BJ (cell line): ENCODE data around the gene CRABP2. TPM values are rescaled to one million over a fixed set of nuclear protein-coding genes. Genes with fewer than 3 reads are reported as not detected.

Source experiments
- CTCF ChIA-PET: fragments of 350-600 bp; formaldehyde crosslinking; extraction: SDS; loops from one replicate; lab custom pipeline; 2021; ENCODE audit warnings: antibody characterized with exemption, inconsistent platforms; lab: Yijun Ruan, JAX
- POLR2A ChIA-PET: fragments of 300-600 bp; sonication (Branson Sonifier 250); formaldehyde crosslinking; extraction: SDS; loops from one replicate; lab custom pipeline; 2021; ENCODE audit warnings: antibody characterized with exemption; lab: Charles Lee
- DNase-seq: peaks from one replicate; pipeline ENCODE4 v3.0.0-alpha.2; 2011; ENCODE audit warnings: low read depth
- H3K27me3 ChIP-seq: 2 replicates; pipeline ENCODE4 v1.6.0; 2011; ENCODE audit warnings: low read length; ENCODE audit not compliant: control insufficient read depth, insufficient read depth
- H3K36me3 ChIP-seq: 2 replicates; pipeline ENCODE4 v1.5.1; 2011; ENCODE audit warnings: low read length; ENCODE audit not compliant: control insufficient read depth, insufficient read depth
- H3K4me3 ChIP-seq: 2 replicates; pipeline ENCODE4 v1.5.1; 2011; ENCODE audit warnings: low read depth, mild to moderate bottlenecking, control low read depth, low read length
- polyA plus RNA-seq: library from polyadenylated mRNA; depleted of rRNA; stranded (reverse); fragments of >200 nt; gene quantifications from 2 replicates; pipeline ENCODE4 v1.2.3, GENCODE V29; 2011
- TF ChIP-seq, protein P1 (sequence below): IDR thresholded peaks from 2 replicates; pipeline ENCODE4 v1.5.1; 2011; ENCODE audit warnings: low read depth, mild to moderate bottlenecking, control low read depth, inconsistent platforms, low read length, moderate library complexity; ENCODE audit not compliant: insufficient read depth

Gene CRABP2
- polyA plus RNA-seq, 1 experiment, result 75.9 TPM

DNA sequence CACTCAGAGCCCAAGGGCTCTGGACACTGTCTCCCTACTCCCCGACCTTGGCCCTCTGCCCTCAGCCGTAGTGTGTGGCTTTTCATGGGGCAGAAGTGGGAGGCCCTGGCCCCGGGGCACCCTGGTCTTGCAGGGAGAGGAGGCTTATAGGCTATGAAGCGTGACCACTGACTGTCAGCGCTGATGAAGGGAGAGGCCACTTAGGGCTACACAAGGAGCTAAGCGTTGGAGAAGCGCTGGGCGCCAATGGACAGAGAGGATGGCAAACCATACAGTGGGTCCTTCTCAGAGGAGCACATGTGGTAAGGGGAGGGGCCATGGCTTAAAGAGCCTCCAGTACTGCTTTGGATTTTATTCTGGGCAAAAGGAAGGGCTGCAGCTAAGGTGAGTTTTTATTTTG, 7.9 kb downstream of the CRABP2 start:
- TF ChIP-seq, protein P1, sequence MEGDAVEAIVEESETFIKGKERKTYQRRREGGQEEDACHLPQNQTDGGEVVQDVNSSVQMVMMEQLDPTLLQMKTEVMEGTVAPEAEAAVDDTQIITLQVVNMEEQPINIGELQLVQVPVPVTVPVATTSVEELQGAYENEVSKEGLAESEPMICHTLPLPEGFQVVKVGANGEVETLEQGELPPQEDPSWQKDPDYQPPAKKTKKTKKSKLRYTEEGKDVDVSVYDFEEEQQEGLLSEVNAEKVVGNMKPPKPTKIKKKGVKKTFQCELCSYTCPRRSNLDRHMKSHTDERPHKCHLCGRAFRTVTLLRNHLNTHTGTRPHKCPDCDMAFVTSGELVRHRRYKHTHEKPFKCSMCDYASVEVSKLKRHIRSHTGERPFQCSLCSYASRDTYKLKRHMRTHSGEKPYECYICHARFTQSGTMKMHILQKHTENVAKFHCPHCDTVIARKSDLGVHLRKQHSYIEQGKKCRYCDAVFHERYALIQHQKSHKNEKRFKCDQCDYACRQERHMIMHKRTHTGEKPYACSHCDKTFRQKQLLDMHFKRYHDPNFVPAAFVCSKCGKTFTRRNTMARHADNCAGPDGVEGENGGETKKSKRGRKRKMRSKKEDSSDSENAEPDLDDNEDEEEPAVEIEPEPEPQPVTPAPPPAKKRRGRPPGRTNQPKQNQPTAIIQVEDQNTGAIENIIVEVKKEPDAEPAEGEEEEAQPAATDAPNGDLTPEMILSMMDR, result no peak
- CTCF ChIA-PET, result interaction anchor here (0.9 to 41.7 kb wide), 3 partner anchors 10 to 163 kb away, joined by 3 to 1556 read pairs (median 1556); partner anchors contain the start of genes CRABP2, ISG20L2, METTL25B and NES
- POLR2A ChIA-PET, result no interaction called here
- DNase-seq, result no peak
- Histone ChIP-seq H3K4me3 (no peak overlapping the region), H3K27me3 (no peaks in the 10 kb centered on the region), H3K36me3 (peaks cover 24% of the 10 kb centered on the region)

DNA sequence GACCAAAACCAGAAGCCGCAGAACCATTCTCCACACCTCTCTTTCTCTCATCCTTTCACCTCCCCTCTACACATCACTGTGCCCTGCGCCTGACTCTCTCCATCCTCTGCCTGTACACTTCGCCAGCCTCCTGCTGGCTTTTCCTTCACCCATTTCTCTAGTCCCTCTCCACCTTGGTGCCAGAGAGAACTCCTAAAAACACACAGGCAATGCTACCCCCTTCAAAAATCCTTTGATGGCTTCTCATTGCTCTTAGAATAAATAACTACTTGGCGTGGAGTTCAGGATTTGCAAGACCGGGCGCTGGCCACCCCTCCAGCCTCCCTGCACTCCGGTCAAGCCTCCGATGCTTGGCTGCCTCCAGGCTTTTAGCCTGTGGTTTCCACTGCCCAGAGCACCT, 8.6 kb downstream of the CRABP2 start:
- Histone ChIP-seq H3K36me3 (peaks cover 24% of the 10 kb centered on the region), H3K4me3 (no peak overlapping the region), H3K27me3 (no peaks in the 10 kb centered on the region)
- ChIA-PET CTCF (interaction anchor here (31.9 to 41.7 kb wide), 2 partner anchors 10 to 17 kb away, joined by 1556 read pairs; partner anchors contain the start of genes CRABP2, ISG20L2, METTL25B and NES), POLR2A (no interaction called here)
- no peak for DNase-seq
- TF ChIP-seq, protein P1, result no peak

DNA sequence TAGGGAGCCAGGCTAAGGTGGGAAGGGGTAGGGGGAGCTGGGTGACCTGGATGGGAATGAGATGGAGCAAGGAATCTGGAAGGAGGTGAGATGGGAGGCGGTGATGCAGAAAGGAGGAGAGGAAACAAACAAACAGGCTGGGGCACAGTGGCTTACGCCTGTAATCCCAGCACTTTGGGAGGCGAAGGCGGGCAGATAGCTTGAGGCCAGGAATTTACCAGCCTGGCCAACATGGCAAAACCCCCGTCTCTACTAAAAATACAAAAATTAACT, 10.8 kb downstream of the CRABP2 start:
- CTCF ChIA-PET, result interaction anchor here (1.1 to 41.7 kb wide), 4 partner anchors 7 to 225 kb away, joined by 3 to 1556 read pairs (median 780); partner anchors contain the start of genes CRABP2, ISG20L2, METTL25B and NES
- no peak for DNase-seq
- Histone ChIP-seq H3K36me3 (peaks cover 8% of the 10 kb centered on the region), H3K27me3 (no peaks in the 10 kb centered on the region), H3K4me3 (no peak overlapping the region)
- TF ChIP-seq, protein P1, result no peak
- POLR2A ChIA-PET, result no interaction called here

DNA sequence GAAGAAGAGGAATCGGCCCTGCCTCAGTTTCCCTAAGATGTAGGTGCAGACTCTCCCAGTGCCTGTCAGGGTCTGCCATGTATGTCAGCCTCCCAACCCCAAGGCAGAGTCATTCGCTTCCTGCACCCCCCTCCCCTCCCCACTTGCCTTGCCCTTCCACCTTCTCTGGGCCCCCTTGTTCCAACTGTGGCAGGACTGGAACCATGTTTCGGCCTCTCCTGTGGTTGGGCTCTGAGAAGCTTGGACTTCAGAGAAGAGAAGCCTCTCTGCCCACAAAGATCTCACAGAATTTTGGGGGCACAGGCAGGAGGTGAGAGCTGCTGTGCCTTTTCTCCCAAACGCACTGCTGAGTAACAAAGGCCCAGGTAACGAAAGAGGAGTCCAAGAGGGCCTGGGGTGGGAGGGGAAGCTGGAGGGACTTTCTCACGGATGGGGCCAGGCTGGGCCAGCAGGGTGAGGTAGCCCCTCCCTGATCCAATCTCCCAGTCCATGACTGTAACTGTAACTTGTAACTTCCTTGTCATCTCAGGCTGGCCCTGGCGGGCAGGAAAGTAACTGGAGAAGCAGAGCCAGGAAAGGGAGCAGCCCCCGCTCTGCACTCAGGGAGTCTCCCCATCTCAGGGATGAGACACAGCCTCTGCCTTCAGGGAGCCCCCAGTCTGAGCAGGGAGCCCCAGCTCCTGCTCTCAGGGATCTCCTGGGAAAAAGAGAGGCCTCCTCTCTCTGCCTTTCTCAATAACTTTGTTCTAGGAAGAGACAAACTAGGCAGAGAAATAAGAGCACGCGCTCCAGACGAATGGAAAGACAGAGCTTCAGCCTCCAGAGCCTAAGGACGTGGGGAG, 11.3 kb downstream of the CRABP2 start:
- POLR2A ChIA-PET, result no interaction called here
- CTCF ChIA-PET, result interaction anchor here (0.6 to 41.7 kb wide), 5 partner anchors 7 to 237 kb away, joined by 3 to 1556 read pairs (median 4); partner anchors contain the start of genes CRABP2, ISG20L2, METTL25B and NES
- TF ChIP-seq, protein P1, result no peak
- no peak for DNase-seq
- Histone ChIP-seq H3K36me3 (peaks cover 3% of the 10 kb centered on the region), H3K4me3 (no peak overlapping the region), H3K27me3 (no peaks in the 10 kb centered on the region)
